Bronchial epithelial cell (primary cell): ENCODE measurements around the gene SEC14L1. TPM values are rescaled to one million over a fixed set of nuclear protein-coding genes. Genes with fewer than 3 reads are reported as not detected.

Experiments used
- DNase-seq: peaks from one replicate; pipeline ENCODE4 v3.0.0-alpha.2; 2010; ENCODE audit warnings: low read depth
- FAIRE-seq: peaks from 2 replicates; lab custom pipeline; 2011; peaks lifted over from hg19 to GRCh38; lab: Jason Lieb, UNC
- H3K27me3 ChIP-seq: 2 replicates; pipeline ENCODE4 v1.5.1; 2011; ENCODE audit warnings: low read length; ENCODE audit not compliant: control insufficient read depth, insufficient read depth
- H3K36me3 ChIP-seq: 2 replicates; pipeline ENCODE4 v1.5.1; 2011; ENCODE audit warnings: low read length; ENCODE audit not compliant: control insufficient read depth, insufficient read depth
- H3K4me3 ChIP-seq: 2 replicates; pipeline ENCODE4 v1.5.1; 2011; ENCODE audit warnings: mild to moderate bottlenecking, low read depth, low read length, control low read depth
- CTCF ChIP-seq: IDR thresholded peaks from 2 replicates; pipeline ENCODE4 v1.5.1; 2011; ENCODE audit warnings: mild to moderate bottlenecking, moderate library complexity, low read length, control low read depth, inconsistent platforms; ENCODE audit not compliant: insufficient read depth, severe bottlenecking
- total RNA-seq: library from RNA; depleted of rRNA; stranded (reverse); fragments of >200 nt; gene quantifications from 2 replicates; pipeline ENCODE4 v1.2.1, GENCODE V29; 2014

The SEC14L1 gene
- total RNA-seq, 1 donor from 2014 or later, result 21.6 TPM

- FAIRE-seq, result no peak
- H3K27me3 ChIP-seq, result no peaks in the 10 kb centered on the region
- no peak for TF ChIP-seq CTCF
Observed at GRCh38 chr17:77231076-77231871, 90.5 kb downstream of the SEC14L1 start.

GRCh38 chr17:77233127-77233526, 92.4 kb downstream of the SEC14L1 start:
- TF ChIP-seq CTCF, result no peak
- no peaks in the 10 kb centered on the region for H3K36me3 ChIP-seq
- DNase-seq, result no peak
- no peak overlapping the region for H3K4me3 ChIP-seq
- no peak for FAIRE-seq
- no peaks in the 10 kb centered on the region for H3K27me3 ChIP-seq

More at GRCh38 chr17:77231076-77231871, 90.5 kb downstream of the SEC14L1 start:
- Histone ChIP-seq H3K4me3 (no peak overlapping the region), H3K36me3 (no peaks in the 10 kb centered on the region)
- DNase-seq, result no peak

GRCh38 chr17:77233635-77234334, 93.0 kb downstream of the SEC14L1 start:
- DNase-seq (peak; percentile 81), FAIRE-seq (no peak)
- no peaks in the 10 kb centered on the region for H3K36me3 ChIP-seq
- TF ChIP-seq CTCF, result no peak
- no peaks in the 10 kb centered on the region for H3K27me3 ChIP-seq
- no peak overlapping the region for H3K4me3 ChIP-seq

- Histone ChIP-seq H3K27me3 (no peaks in the 10 kb centered on the region), H3K36me3 (no peaks in the 10 kb centered on the region), H3K4me3 (no peak overlapping the region)
- no peak for FAIRE-seq
- no peak for DNase-seq
- TF ChIP-seq CTCF, result no peak
Observed at GRCh38 chr17:77234695-77235094, 93.9 kb downstream of the SEC14L1 start.

GRCh38 chr17:77235370-77235941, 94.7 kb downstream of the SEC14L1 start:
- H3K27me3 ChIP-seq, result no peaks in the 10 kb centered on the region
- TF ChIP-seq CTCF, result no peak
- no peak overlapping the region for H3K4me3 ChIP-seq
- H3K36me3 ChIP-seq, result no peaks in the 10 kb centered on the region
- peak; percentile 8 for DNase-seq
- FAIRE-seq, result no peak
